8988T (cell line): ENCODE measurements around the gene ZDHHC13.

Experiments
- DNase-seq: peaks from one replicate; pipeline ENCODE4 v3.0.0; 2011

Gene ZDHHC13

DNA sequence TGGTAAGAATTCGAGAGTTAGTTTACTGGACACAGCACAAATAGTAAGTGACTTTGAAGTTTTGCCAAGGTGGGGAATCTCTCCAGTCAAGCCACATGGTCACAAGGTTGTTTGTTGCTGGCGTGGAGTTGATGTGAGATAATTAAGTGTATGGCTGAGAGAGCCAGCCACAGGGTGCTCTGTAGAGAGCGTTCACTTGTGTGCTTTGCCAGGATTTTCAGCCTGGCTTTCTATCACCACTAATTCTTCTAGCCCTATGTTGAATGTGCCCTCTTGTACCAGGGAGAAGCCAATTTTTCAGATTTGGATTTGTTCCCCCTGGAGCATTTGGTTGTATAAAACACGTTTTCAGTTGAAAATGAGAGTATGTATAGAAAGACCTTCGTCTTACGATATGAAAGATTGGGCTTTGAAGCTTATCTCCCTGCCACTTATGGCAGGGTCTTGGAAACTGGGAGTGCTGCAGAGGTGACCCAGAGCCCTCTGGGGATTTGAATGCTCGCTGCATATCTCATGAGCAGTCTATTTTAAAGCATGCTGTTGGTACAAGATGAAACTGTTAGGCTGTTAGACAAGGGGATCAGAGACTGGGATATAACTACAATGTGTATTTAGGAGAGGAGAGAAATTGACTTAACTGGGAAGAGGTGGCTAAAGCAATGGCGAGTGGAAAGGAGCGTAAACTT lies 56.2 kb downstream of the ZDHHC13 start:
- no peak for DNase-seq

DNA sequence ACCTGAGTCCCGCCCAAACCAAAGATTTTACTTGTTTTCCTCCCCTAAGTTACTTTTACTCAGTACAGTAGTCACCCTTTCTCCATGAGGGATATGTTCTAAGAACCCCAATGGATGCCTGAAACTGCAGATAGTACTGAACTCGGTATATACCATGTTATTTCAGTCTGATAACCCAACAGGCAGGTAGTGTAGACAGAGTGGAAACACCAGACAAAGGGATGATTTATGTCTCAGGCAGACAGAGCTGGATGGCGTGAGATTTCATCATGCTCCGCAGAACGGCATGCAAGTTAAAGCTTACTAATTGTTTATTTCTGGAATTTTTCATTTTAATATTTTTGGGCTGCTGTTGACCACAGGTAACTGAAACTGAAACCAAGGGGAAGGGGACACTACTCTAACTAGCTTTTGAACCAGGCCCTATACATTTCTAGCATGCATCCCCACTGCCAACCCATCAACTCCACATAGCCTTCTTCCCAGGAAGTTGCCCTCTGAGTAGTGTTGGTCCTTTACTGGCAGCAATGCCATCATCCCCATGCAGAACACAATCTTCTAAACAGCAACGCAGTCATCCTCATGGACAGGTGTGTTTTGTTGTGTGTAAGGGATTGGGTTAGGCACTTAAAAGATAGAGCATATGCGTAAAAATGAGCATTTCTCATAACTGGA lies 57.1 kb downstream of the ZDHHC13 start:
- DNase-seq = no peak

DNA sequence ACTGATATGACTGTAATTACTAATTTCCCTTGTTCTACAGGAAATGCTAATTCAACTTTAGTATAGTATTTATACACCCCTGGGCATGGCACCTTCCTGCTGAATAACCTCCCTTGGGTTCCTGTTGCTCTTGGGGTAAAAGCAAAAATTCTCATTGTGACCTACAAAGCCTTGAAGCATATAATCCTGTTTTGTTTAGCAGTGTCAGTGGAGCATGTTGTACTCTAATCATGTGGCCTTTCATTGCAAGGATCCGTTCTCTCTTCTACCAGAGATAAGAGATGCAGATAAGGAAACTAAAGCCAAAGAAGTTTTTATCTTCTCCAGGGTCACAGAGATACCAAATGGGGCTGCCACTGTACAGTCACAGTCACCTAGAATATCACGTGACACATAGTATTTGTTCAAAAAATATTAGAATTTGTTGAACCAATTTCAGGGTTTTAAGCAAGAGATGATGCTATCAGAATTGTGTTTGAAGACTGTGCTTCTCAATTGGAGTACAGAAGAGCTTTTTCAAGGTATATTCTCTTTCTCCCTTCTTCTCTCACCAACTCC lies 59.7 kb downstream of the ZDHHC13 start:
- DNase-seq = no peak

DNA sequence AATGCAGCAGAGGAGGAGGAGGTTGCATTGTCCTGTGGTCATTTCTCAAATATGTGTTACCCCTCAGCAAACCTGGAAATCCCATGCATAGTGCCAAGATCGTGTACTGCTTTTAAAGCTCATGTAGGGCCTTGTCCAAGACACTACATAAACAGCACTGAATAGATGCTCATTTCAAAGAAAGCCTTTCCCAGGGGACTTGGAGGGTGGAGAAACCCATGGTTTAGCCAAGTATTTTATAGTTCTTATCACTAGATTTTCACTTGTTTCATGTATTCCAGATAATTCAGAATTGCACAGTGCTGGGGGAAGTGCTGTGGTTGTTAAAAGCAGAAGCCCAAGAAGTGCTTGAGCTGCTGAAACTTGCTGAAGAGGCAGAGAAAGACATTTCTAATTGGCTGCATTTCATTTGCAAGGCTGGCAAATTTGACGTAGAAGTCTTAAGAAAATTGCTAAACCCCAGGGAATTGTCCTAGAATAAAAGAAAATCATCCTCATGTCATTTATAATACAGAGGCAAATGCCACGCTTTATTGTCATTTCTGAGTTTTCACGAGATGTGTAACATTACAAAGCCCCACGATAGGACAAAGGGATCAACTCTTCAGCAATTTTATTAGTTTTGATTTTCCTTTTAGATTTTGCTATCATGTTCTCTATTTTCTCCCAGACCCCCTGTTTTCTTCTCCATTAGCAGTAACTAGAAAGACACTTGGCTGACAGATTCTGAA lies 64.7 kb downstream of the ZDHHC13 start:
- no peak for DNase-seq

DNA sequence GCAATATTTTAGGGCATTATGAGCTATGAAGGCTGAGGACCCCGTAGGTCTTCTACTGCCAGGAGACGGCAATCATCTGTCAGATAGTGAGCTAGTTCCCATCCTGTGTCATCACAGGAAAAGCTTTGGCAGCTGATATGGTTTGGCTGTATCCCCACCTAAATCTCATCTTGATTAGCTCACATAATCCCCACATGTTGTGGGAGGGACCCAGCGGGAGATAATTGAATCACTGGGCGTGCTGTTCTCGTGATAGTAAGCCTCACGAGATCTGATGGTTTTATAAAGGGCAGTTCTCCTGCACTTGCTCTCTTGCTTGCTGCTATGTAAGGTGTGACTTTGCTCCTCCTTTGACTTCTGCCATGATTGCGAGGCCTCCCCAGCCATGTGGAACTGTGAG lies 66.7 kb downstream of the ZDHHC13 start:
- DNase-seq = no peak

DNA sequence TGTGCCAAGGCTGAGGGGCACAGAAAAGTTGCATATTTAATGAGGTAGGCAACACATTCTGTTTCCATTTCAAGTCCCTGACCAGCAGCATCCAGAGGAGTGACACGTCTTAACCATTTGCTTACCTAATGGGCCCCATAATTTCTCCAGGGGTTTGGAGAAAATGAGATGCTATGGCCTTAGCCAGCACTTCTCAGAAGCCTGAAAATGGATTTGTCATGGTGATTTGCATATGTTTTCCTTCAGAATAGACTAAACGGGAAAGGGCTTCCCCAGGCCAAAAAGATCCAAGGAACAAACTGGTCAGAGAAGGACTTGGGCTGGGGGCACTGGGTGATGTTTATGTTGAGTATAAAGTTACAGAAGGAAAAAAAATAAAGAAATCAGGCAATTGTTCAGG lies 68.1 kb downstream of the ZDHHC13 start:
- no peak for DNase-seq

DNA sequence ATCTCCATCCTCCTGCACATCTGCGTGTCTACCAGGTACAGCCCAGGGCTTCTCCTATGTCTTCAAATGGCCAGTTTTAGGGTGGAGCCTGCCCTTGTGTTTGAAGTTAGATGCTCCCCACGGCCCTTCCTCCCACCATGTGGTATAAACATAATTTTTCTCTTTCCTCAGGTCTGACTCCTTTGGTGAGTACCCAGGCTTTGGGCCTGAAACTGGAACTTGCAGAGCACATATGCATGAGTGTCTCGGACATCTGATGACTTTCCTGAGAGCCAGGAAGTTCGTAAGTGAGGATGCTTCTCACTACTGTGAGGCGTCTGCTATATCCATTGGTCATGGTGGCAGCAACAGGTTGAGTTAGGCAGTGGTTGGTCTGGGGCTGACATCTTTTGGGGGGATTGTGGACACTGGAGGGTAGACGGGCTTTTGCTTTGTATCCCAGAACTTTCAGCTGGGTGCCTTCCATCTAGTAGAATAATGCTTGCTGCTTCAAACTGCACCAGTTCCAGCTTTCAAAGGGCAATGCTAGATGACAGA lies 68.6 kb downstream of the ZDHHC13 start:
- no peak for DNase-seq

DNA sequence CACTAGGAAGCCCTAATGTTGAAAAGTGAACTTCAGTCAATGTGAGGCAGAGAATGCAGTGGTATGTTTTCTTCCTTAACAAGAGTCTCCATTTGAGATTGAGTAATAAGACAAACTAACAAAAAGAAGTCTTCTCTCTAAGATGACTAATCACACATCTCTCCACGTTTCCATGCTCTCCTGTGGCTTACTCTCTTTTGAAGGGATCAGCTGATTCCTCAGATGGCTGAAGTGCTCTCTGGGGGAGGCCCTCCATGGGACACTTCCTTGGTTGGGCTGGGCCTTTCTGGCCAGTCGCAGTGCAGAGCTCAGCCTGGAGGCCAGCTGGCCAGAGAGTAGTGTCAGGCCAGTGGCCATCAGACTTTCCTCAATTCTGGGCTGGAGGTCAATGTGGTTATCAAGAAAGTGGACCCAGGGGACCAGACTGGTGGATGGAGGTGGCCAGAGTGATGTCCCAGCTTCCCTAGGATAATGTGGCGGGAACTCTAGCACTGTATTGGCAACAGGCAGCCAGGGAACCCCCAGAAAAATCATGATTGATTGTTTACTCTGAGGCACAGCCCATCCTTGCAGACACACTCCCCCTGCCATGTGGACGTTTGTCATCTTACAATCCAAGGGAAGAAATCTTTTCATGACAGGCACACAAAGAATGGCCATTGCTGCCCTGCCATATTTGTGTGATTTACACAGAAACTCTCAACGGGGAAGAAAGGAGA lies 70.3 kb downstream of the ZDHHC13 start:
- DNase-seq = no peak

DNA sequence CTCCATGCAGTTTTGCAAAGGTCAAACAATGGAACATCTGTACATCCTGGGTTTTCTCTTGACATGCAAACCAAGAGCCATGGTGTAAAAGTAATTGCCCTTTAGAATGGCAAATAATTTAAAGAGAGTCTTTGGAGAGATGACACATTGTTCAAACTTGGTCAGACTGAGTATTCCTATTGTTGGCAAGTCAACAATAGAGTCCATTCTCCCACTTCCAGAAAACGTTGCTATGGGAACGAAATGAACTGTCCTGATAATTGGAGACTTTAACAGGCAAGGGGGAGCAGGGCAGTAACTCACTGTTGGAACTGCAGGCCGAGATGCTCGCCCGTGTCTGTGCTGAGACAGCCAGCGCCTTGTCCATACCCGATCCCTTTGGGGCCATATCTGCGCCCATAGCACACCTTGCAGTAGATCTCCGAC lies 70.9 kb downstream of the ZDHHC13 start:
- DNase-seq = no peak

DNA sequence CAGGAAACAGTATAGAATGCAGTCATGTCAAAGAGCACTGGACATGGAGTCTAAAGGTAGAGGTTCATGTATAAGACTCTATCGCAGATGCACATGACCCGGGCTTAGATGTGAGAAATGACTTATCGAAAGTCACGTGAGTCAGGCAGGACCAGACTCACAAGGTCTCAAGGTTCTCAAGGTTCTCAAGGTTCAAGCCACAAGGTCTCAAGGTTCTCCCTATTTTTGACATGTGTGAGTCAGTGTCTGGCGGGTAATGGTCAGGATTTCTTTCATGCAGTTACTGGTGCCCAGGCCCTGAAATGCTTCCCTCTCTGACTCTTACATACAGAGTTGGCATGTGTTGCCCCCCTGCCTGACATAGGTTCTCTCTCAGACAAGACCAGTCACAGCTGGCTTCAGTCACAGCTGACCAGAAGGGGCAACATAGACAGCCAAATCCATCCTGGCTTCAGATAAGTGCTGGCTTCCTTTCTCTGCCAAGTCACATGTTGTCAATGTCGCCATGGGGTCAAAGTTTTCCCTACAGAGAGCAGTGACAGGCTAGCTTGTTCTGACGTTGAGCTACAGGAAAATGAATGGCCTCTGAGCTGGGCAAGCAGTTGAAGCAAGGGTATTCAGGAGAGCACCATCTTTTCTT lies 74.7 kb downstream of the ZDHHC13 start:
- DNase-seq = no peak

DNA sequence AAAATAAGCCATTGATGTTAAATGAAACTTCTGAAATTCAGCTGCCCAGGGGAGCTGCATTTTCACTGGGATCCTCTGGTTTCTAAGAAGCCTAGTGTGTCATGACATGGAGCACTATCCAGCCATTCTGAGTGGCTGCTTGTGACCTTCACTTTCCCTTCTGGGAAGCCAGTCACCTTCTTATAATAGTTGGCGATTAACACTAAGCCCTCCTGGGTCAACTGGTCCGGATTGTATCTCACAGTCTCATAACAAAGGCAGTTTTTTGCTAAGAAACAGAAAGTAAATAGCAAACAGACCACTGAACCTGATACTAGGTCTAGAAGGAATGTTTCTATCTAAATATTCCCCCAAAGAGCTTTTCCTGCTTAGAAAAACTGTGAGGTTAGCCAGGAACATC lies 76.9 kb downstream of the ZDHHC13 start:
- no peak for DNase-seq

DNA sequence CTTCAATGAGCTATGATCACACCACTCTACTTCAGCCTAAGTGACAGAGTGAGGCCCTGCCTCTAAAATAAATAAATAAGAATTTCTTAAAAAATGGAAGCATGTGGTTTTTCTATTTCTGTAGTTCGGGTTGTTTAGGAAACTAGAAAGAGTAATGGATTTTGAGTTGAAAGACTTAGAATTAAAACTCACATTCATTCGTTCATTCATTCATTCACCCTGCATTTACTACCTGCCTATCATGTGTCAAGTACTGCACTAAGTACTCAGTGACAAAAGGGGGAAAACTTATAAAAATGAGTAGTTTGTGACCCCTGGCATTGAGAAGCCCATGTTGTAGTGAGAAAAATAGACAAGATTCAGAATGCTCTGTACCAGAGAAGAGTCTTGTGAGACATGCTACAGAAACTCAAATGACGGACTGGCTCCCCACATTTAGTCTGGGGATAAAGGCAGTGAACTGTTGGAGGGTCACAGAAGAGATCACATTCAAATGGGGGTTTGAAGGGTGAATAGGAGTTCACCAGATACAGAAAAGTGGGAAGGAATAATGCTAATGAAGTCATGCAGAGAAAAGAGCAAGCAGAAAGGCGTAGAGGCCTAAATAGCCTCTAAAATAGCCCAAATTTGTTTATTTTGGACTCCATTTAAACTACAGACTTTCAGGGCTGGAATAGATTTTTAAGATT lies 77.8 kb downstream of the ZDHHC13 start:
- DNase-seq = no peak

DNA sequence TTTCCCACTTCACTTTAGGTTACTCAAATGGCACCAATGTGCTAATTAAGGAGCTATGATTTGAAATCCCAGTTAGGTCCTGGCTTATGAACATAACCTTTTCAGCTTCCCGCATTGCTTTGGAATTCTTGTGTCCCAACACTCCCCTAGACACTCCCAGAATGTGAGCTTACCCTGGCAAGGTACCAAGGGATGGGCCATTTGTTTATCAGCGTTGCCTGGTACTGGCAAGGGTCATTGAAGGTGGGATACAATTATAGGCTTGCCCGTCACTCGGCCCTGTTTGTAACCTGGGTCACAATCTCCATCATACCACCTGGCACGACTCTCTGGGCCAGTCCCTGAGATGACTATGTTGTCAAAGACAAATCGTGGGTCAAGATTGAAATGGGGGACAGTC lies 79.5 kb downstream of the ZDHHC13 start:
- no peak for DNase-seq

DNA sequence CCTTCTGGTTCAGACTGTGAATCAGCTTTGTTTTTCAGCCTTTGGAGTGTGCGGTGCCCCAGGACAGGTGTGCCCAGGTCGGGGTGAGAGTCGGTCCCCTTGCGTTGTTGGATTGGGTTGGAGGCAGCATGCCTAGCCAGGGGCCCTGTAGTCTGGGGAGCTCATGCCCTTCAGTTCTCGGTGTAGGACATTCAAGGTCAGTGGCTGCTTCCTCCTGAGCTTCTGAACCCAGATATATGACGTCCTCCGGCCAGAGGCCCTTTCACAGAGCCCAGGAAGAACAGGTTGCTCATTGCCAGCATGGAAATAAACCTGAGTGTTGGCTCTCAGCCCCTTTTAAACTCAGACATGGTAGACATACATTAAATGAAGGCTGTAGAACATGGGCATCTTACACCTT lies 82.1 kb downstream of the ZDHHC13 start:
- DNase-seq = no peak

DNA sequence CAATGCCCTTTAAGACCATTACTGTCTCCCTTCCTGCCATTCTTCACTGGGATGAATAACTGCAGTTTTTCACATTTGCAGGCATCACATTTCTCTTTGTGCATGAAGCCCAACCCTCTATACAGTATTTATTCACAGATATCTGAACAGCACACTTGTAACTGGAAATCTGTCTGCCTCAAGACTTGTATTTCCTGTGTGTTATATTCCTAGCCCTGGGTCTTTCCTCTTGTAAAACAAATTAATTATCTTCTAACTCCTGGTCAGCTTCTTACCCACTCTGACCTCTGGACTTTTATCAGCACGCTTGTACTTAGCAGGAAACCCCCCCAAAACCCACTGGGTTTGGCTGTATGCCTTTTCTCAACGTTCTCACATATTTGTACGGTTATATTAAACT lies 82.8 kb downstream of the ZDHHC13 start:
- no peak for DNase-seq

DNA sequence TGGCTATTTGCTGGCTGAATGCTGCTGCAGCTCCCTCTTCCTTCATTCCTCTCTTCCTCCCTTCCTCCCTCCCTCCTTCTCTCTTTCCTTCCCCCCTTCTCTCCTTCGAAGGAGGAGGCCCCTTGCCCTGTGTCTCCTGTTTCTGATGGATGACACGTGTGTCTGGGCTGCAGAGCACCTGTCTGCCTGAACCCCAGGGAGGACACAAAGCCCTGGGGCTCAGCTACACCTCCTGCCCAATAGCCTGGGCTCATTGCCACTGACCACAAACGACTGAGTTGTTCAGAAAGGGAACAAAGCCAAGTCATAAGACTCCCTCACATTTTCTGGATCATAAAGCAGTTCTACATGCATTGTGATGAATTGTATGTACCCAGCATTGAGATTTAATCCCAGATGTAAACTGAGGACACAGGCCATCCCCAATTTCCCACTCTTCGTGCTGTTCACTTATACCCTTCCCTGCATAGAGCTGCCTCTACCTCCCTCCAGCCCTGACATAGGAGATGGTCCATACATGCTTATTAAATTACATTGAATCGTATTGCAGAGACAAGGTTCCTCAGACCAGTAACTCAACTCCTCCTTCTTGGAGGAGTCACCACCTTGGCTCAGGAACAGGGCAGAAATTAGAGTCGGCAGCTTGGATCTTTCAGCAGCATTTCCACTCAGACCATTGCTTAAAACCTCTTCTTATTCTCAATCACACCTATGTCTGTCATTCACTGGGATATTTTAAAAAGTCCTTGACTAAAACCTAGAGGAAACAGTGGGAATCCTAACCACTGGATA lies 83.6 kb downstream of the ZDHHC13 start:
- DNase-seq = no peak

DNA sequence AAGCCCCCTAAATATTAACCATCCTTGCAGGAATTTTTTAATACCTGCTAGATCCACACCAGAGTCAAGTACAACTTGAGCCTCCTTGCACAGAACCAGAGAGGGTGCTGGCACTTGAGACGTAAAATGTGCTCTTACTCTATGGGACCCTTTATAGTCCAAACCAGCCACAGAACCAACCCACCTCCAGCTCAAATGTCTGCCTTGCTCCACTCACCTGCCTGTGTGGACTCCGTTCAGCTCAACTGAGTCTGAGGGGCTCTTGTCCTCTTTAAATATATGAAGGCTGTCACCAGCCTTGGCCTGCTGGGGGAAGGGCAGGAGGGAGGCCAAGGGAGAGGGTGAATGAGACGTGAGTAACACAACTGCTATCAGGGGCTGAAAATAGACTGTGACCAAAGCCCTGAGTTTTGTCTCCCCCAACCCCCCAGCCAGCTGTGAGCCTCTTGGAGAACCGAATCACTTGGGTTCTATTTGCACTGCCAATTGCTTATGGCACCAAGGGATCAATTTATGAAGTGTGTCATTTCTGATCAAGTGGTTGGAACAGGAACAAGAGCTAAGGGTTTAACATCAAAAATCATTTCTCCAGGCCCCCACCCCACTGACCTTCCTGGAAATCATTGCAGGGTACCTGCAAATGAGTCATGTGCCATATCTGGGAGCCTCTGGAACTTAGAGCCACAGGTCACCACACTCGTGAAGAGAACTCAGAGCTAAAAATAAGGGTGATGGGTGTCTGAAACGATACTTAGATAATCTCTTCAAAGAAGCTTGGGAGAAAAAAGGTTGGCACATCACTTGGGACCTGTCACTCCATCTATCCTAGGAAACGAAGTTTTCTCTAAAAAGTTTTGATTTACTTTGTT lies 85.0 kb downstream of the ZDHHC13 start, which contains the start of gene CSRP3:
Gene CSRP3 (minus strand): TSS at position 247 of the 869 bp plus-strand sequence. CDS start 9,535 bp downstream, outside the sequence.
- no peak for DNase-seq

DNA sequence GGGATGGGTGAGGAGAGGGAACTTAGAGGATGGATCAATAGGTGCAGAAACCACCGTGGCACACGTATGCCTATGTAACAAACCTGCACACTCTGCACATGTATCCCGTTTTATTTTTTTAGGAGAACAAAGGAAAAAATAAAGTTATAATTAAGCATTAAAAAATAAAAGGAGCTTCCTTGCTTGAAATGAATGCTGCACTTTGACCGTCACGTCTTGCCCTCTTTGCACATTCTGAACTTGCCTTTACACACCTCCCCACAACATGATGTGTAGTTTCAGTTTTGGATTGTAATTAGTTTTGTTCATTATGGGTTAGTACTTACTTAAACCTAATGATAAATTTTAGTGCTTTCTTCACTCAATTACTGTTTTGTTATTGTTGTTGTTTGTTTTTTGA lies 87.9 kb downstream of the ZDHHC13 start:
- DNase-seq = no peak

DNA sequence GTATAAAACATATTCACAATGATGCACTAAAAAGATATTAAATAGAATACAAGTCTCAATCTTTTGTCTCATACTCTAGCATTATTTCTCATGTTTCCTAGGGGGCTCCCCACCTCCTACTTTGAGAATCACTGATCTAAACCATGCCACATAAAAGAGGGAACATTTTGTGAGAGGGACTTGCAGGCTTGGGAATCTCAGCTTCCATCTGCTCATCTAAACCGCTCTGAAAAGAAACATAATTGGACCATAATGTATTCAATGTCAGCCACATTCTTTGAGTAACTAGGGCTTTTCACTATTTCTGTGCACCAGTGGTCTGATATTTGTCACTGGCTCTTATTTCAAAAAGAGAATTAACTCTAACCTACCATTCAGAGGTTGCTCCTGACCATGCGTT lies 91.2 kb downstream of the ZDHHC13 start:
- DNase-seq = no peak
